H9 (cell line): ENCODE results near the gene PHLDA2. TPM values are rescaled to one million over a fixed set of nuclear protein-coding genes. Genes with fewer than 3 reads are reported as not detected.

ENCODE experiments used
- DNase-seq: peaks from one replicate; pipeline ENCODE4 v3.0.0-alpha.2; 2017
- H2AFZ ChIP-seq: one replicate; pipeline ENCODE4 v1.6.1; 2013; ENCODE audit warnings: mild to moderate bottlenecking, low read length, control low read depth, moderate library complexity
- H2AK5ac ChIP-seq: 2 replicates; pipeline ENCODE4 v1.6.1; 2013; ENCODE audit warnings: low read length, control low read depth, mixed read lengths; ENCODE audit not compliant: insufficient read length
- H2BK120ac ChIP-seq: one replicate; pipeline ENCODE4 v1.6.1; 2013; ENCODE audit warnings: low read depth, mild to moderate bottlenecking, low read length, control low read depth, inconsistent platforms; ENCODE audit not compliant: poor library complexity, severe bottlenecking
- H2BK12ac ChIP-seq: 2 replicates; pipeline ENCODE4 v1.6.1; 2013; ENCODE audit warnings: low read length, control low read depth, mixed read lengths, low read depth; ENCODE audit not compliant: insufficient read length
- H2BK15ac ChIP-seq: 2 replicates; pipeline ENCODE4 v1.6.1; 2013; ENCODE audit warnings: low read depth, low read length, control low read depth
- H2BK20ac ChIP-seq: one replicate; pipeline ENCODE4 v1.6.1; 2013; ENCODE audit warnings: low read depth, mild to moderate bottlenecking, low read length, control low read depth, inconsistent platforms; ENCODE audit not compliant: poor library complexity, severe bottlenecking
- H2BK5ac ChIP-seq: 2 replicates; pipeline ENCODE4 v1.6.1; 2013; ENCODE audit warnings: low read length, control low read depth, mixed read lengths; ENCODE audit not compliant: insufficient read length
- H3K14ac ChIP-seq: 2 replicates; pipeline ENCODE4 v1.6.1; 2013; ENCODE audit warnings: low read length, control low read depth; ENCODE audit not compliant: insufficient read depth
- H3K18ac ChIP-seq: 2 replicates; pipeline ENCODE4 v1.6.1; 2013; ENCODE audit warnings: low read depth, mild to moderate bottlenecking, mixed read lengths, low read length, control low read depth; ENCODE audit not compliant: insufficient read length
- H3K23ac ChIP-seq: 2 replicates; pipeline ENCODE4 v1.6.1; 2013; ENCODE audit warnings: low read length, control low read depth, mixed read lengths, low read depth; ENCODE audit not compliant: insufficient read length
- H3K23me2 ChIP-seq: 2 replicates; pipeline ENCODE4 v1.6.1; 2013; ENCODE audit warnings: low read depth, mild to moderate bottlenecking, mixed read lengths, low read length, control low read depth; ENCODE audit not compliant: insufficient read length, poor library complexity, severe bottlenecking
- H3K27ac ChIP-seq: 2 replicates; pipeline ENCODE4 v1.5.1; 2013; ENCODE audit warnings: low read length, control low read depth, mixed read lengths, low read depth; ENCODE audit not compliant: insufficient read length
- H3K27me3 ChIP-seq: 2 replicates; pipeline ENCODE4 v1.6.1; 2013; ENCODE audit warnings: low read length, control low read depth, inconsistent platforms; ENCODE audit not compliant: insufficient read depth
- H3K4ac ChIP-seq: 2 replicates; pipeline ENCODE4 v1.6.1; 2013; ENCODE audit warnings: low read depth, mild to moderate bottlenecking, control low read depth, inconsistent platforms, low read length, moderate library complexity
- H3K4me1 ChIP-seq: 2 replicates; pipeline ENCODE4 v1.6.1; 2013; ENCODE audit warnings: low read length, control low read depth, inconsistent platforms; ENCODE audit not compliant: insufficient read depth
- H3K4me2 ChIP-seq: 2 replicates; pipeline ENCODE4 v1.6.1; 2013; ENCODE audit warnings: low read length, control low read depth, mixed read lengths; ENCODE audit not compliant: insufficient read length, insufficient read depth
- H3K56ac ChIP-seq: 2 replicates; pipeline ENCODE4 v1.6.1; 2013; ENCODE audit warnings: low read depth, mild to moderate bottlenecking, mixed read lengths, low read length, control low read depth; ENCODE audit not compliant: insufficient read length
- H3K79me1 ChIP-seq: 2 replicates; pipeline ENCODE4 v1.6.1; 2013; ENCODE audit warnings: low read depth, mild to moderate bottlenecking, moderate library complexity, low read length, control low read depth, inconsistent platforms; ENCODE audit not compliant: insufficient read depth, poor library complexity, severe bottlenecking
- H3K79me2 ChIP-seq: 2 replicates; pipeline ENCODE4 v1.6.1; 2013; ENCODE audit warnings: low read length, control low read depth, inconsistent platforms; ENCODE audit not compliant: insufficient read depth
- H3K9ac ChIP-seq: 2 replicates; pipeline ENCODE4 v1.6.1; 2013; ENCODE audit warnings: low read length, control low read depth, mixed read lengths; ENCODE audit not compliant: insufficient read length; ENCODE audit errors: extremely low read depth
- H3K9me3 ChIP-seq: one replicate; pipeline ENCODE4 v1.6.1; 2013; ENCODE audit warnings: low read depth, low read length, inconsistent platforms; ENCODE audit not compliant: control insufficient read depth
- H3T11ph ChIP-seq: one replicate; pipeline ENCODE4 v1.6.1; 2013; ENCODE audit warnings: mild to moderate bottlenecking, low read length, control low read depth, inconsistent platforms
- H4K20me1 ChIP-seq: one replicate; pipeline ENCODE4 v1.6.1; 2013; ENCODE audit not compliant: control insufficient read depth, insufficient read length, insufficient read depth
- H4K5ac ChIP-seq: 2 replicates; pipeline ENCODE4 v1.6.1; 2013; ENCODE audit warnings: low read depth, mild to moderate bottlenecking, mixed read lengths, low read length, control low read depth; ENCODE audit not compliant: insufficient read length
- H4K8ac ChIP-seq: replicated peaks from 2 replicates; pipeline ENCODE4 v1.6.1; 2013; ENCODE audit warnings: low read length, control low read depth, mixed read lengths, low read depth; ENCODE audit not compliant: insufficient read length
- H4K91ac ChIP-seq: 2 replicates; pipeline ENCODE4 v1.6.1; 2013; ENCODE audit warnings: low read depth, mild to moderate bottlenecking, moderate library complexity, mixed read lengths, low read length, control low read depth; ENCODE audit not compliant: insufficient read length
- H3K27ac Mint-ChIP-seq, 3 experiments: 2 replicates in 2 of 3; 3 replicates in 1 of 3; pipeline ENCODE4 v1.8.0; 2020 to 2021; ENCODE audit warnings: mixed read lengths in 3 of 3, mild to moderate bottlenecking in 1 of 3, moderate library complexity in 1 of 3
- H3K27me3 Mint-ChIP-seq: 2 replicates; pipeline ENCODE4 v1.8.0; 2021; ENCODE audit warnings: low read depth, mild to moderate bottlenecking, moderate library complexity, mixed read lengths
- H3K36me3 Mint-ChIP-seq, 3 experiments: 2 replicates in 2 of 3; 3 replicates in 1 of 3; pipeline ENCODE4 v1.8.0; 2020 to 2021; ENCODE audit warnings: low read depth in 3 of 3, mixed read lengths in 3 of 3; ENCODE audit not compliant: insufficient read depth in 1 of 3
- H3K4me1 Mint-ChIP-seq, 2 experiments: 2 replicates each; pipeline ENCODE4 v1.8.0; 2020; ENCODE audit warnings: mixed read lengths in 2 of 2
- H3K4me3 Mint-ChIP-seq, 2 experiments: 2 replicates in 1 of 2; 3 replicates in 1 of 2; pipeline ENCODE4 v1.8.0; 2020 to 2021; ENCODE audit warnings: mild to moderate bottlenecking in 2 of 2, mixed read lengths in 2 of 2, moderate library complexity in 1 of 2
- H3K9me3 Mint-ChIP-seq, 2 experiments: 2 replicates in 1 of 2; 3 replicates in 1 of 2; pipeline ENCODE4 v1.8.0; 2020; ENCODE audit warnings: mild to moderate bottlenecking in 2 of 2, mixed read lengths in 2 of 2, moderate library complexity in 1 of 2
- WGBS: extraction: QIAGEN DNeasy Blood & Tissue Kit; methylation state at CpG from one replicate; pipeline ENCODE4 v1.1.7; 2013; ENCODE audit warnings: missing lambda C conversion rate, low lambda C conversion rate, mixed read lengths; ENCODE audit not compliant: insufficient read length; ENCODE audit errors: extremely low coverage; 5-methylcytosine and 5-hydroxymethylcytosine counted together
- total RNA-seq: library from RNA; stranded (reverse); gene quantifications from 2 replicates; pipeline ENCODE4 v1.2.1, GENCODE V29; 2021
- TF ChIP-seq, protein P1 (sequence below): fragments of 200-600 bp; sonication (generic); conservative IDR thresholded peaks from 3 replicates; pipeline ENCODE4 v1.8.0; 2021; ENCODE audit warnings: antibody characterized with exemption, mild to moderate bottlenecking

Gene PHLDA2
- total RNA-seq, 1 experiment from 2014 or later: 42.8 TPM

DNA sequence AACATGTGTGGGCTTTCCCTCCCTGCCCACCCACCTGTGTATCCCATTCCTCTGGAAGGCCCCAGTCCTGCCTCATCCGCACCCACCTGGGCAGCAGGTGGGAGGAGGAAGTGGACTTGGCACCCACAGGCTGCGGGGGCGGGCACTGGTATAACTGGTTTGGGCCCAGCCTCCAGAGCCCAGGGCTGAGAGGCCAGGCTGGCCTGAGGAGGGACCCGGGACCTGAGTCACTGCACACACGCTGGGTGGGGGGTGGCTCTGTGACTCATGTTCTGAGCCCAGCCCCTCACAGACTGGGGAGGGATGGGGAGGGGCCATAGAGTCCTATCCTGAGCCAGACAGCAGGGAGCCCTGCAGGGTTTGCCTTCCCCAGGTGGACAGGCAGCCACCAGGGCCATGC is 16.7 kb downstream of the PHLDA2 start:
- Histone ChIP-seq H4K8ac (no peak overlapping the region), H4K20me1 (peaks cover 2% of the 10 kb centered on the region), H3K79me1 (no peaks in the 10 kb centered on the region), H2BK20ac (no peak overlapping the region), H3K4ac (no peak overlapping the region), H3K4me2 (no peak overlapping the region), H3K27me3 (no peaks in the 10 kb centered on the region), H2BK15ac (no peak overlapping the region), H3K79me2 (no peaks in the 10 kb centered on the region), H3K56ac (no peak overlapping the region), H3K4me1 (no peaks in the 10 kb centered on the region), H2BK120ac (no peak overlapping the region), H3K23ac (no peak overlapping the region), H2BK5ac (no peak overlapping the region), H4K5ac (no peak overlapping the region), H2AFZ (no peak overlapping the region), H2BK12ac (no peak overlapping the region), H3K9ac (no peak overlapping the region), H3T11ph (no peak overlapping the region), H3K9me3 (no peaks in the 10 kb centered on the region), H3K18ac (no peak overlapping the region), H4K91ac (no peak overlapping the region), H3K14ac (no peak overlapping the region; the same call in 1 of the 2 replicates), H2AK5ac (no peak overlapping the region), H3K23me2 (no peaks in the 10 kb centered on the region), H3K27ac (no peak overlapping the region)
- Mint-ChIP-seq H3K27ac (no peak overlapping the region), H3K4me1 (peaks cover 10% of the 10 kb centered on the region in 2 experiments; a peak in 3 of 4 replicates), H3K27me3 (peaks cover 2% of the 10 kb centered on the region), H3K36me3 (no peaks in the 10 kb centered on the region), H3K4me3 (no peak overlapping the region), H3K9me3 (no peaks in the 10 kb centered on the region)
- no CpG with 5 or more reads among the region's 5 CpGs for WGBS
- TF ChIP-seq, protein P1, sequence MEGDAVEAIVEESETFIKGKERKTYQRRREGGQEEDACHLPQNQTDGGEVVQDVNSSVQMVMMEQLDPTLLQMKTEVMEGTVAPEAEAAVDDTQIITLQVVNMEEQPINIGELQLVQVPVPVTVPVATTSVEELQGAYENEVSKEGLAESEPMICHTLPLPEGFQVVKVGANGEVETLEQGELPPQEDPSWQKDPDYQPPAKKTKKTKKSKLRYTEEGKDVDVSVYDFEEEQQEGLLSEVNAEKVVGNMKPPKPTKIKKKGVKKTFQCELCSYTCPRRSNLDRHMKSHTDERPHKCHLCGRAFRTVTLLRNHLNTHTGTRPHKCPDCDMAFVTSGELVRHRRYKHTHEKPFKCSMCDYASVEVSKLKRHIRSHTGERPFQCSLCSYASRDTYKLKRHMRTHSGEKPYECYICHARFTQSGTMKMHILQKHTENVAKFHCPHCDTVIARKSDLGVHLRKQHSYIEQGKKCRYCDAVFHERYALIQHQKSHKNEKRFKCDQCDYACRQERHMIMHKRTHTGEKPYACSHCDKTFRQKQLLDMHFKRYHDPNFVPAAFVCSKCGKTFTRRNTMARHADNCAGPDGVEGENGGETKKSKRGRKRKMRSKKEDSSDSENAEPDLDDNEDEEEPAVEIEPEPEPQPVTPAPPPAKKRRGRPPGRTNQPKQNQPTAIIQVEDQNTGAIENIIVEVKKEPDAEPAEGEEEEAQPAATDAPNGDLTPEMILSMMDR: no peak
- DNase-seq: peak; percentile 67
